Mesendoderm (in vitro differentiated cells): ENCODE results near the gene MBD3L2.
"Not testable (repeated sequence)": the region's sequence is repeated elsewhere in the genome, so short reads cannot be mapped to it uniquely, and the experiment has no call there.

Experiments
- DNase-seq: peaks from one replicate; pipeline ENCODE4 v3.0.0; 2013
- H2AK5ac ChIP-seq: 2 replicates; pipeline ENCODE4 v1.6.1; 2013; ENCODE audit warnings: low read length, inconsistent platforms
- H2BK120ac ChIP-seq: 2 replicates; pipeline ENCODE4 v1.6.1; 2013; ENCODE audit warnings: low read depth, mild to moderate bottlenecking, low read length, moderate library complexity, mixed read lengths
- H2BK15ac ChIP-seq: replicated peaks from 2 replicates; pipeline ENCODE4 v1.6.1; 2013; ENCODE audit warnings: low read depth, mild to moderate bottlenecking, moderate library complexity
- H2BK5ac ChIP-seq: 2 replicates; pipeline ENCODE4 v1.6.1; 2013; ENCODE audit warnings: low read length, inconsistent platforms
- H3K18ac ChIP-seq: 2 replicates; pipeline ENCODE4 v1.6.1; 2013; ENCODE audit warnings: mild to moderate bottlenecking, low read length, mixed read lengths
- H3K23ac ChIP-seq: one replicate; pipeline ENCODE4 v1.6.1; 2013; ENCODE audit warnings: low read length
- H3K27ac ChIP-seq: 2 replicates; pipeline ENCODE4 v1.5.1; 2013; ENCODE audit warnings: low read depth, mild to moderate bottlenecking, inconsistent platforms, low read length, moderate library complexity
- H3K27me3 ChIP-seq: 2 replicates; pipeline ENCODE4 v1.6.1; 2013; ENCODE audit warnings: low read length, control low read depth, mild to moderate bottlenecking, inconsistent platforms; ENCODE audit not compliant: insufficient read depth, poor library complexity
- H3K36me3 ChIP-seq: 2 replicates; pipeline ENCODE4 v1.6.1; 2013; ENCODE audit warnings: low read length, inconsistent platforms; ENCODE audit not compliant: control insufficient read depth, insufficient read depth
- H3K4ac ChIP-seq: one replicate; pipeline ENCODE4 v1.6.1; 2013; ENCODE audit warnings: low read depth, mild to moderate bottlenecking, low read length, moderate library complexity
- H3K4me1 ChIP-seq: 2 replicates; pipeline ENCODE4 v1.6.1; 2013; ENCODE audit warnings: low read depth, low read length, inconsistent platforms; ENCODE audit not compliant: control insufficient read depth
- H3K4me2 ChIP-seq: 2 replicates; pipeline ENCODE4 v1.6.1; 2013; ENCODE audit warnings: low read length
- H3K4me3 ChIP-seq: 2 replicates; pipeline ENCODE4 v1.5.1; 2013; ENCODE audit warnings: mild to moderate bottlenecking, low read length
- H3K56ac ChIP-seq: one replicate; pipeline ENCODE4 v1.6.1; 2013; ENCODE audit warnings: low read length
- H3K79me1 ChIP-seq: 2 replicates; pipeline ENCODE4 v1.6.1; 2013; ENCODE audit warnings: low read length, inconsistent platforms
- H3K79me2 ChIP-seq: 2 replicates; pipeline ENCODE4 v1.6.1; 2013; ENCODE audit warnings: mild to moderate bottlenecking, low read length; ENCODE audit not compliant: control insufficient read depth, insufficient read depth
- H3K9ac ChIP-seq: 2 replicates; pipeline ENCODE4 v1.6.1; 2013; ENCODE audit warnings: low read length, inconsistent platforms
- H4K5ac ChIP-seq: one replicate; pipeline ENCODE4 v1.6.1; 2013; ENCODE audit warnings: low read length
- H4K8ac ChIP-seq: one replicate; pipeline ENCODE4 v1.6.1; 2013; ENCODE audit warnings: low read depth, mild to moderate bottlenecking, control low read depth, low read length, moderate library complexity
- WGBS: extraction: QIAGEN DNeasy Blood & Tissue Kit; methylation state at CpG from one replicate; pipeline ENCODE4 v1.1.7; 2013; ENCODE audit warnings: low lambda C conversion rate, missing lambda C conversion rate; ENCODE audit not compliant: insufficient coverage; ENCODE audit errors: extremely low coverage; 5-methylcytosine and 5-hydroxymethylcytosine counted together

Gene MBD3L2

DNA sequence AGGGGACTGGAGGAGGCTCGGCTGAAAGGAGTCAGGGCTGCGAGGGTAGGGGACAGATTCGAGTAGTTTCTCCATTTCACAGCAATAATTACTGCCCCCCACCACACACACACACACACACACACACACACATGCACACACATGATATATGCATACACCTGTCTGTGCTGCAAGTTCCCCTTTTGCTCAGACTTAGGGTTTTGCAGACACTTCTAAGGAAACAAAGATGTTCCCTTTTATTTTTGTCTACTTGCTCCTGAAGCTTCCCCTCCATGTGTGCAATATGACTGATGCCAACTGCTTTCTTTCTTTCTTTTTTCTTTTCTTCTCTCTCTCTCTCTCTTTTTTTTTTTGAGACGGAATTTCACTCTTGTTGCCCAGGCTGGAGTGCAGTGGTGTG is 41.3 kb upstream of the MBD3L2 start:
- H2AK5ac ChIP-seq, result no peak overlapping the region
- no peak overlapping the region for H3K56ac ChIP-seq
- H3K4me2 ChIP-seq, result no peak overlapping the region
- no peak overlapping the region for H3K27ac ChIP-seq
- H3K79me1 ChIP-seq, result no peaks in the 10 kb centered on the region
- no peak overlapping the region for H3K18ac ChIP-seq
- H2BK120ac ChIP-seq, result no peak overlapping the region
- no peak overlapping the region for H4K5ac ChIP-seq
- H2BK5ac ChIP-seq, result no peak overlapping the region
- no peak for DNase-seq
- H3K27me3 ChIP-seq, result no peaks in the 10 kb centered on the region
- no peak overlapping the region for H3K4me3 ChIP-seq
- H3K79me2 ChIP-seq, result no peaks in the 10 kb centered on the region
- no CpG with 5 or more reads among the region's 4 CpGs for WGBS
- H2BK15ac ChIP-seq, result no peak overlapping the region
- no peak overlapping the region for H4K8ac ChIP-seq
- H3K36me3 ChIP-seq, result no peaks in the 10 kb centered on the region
- H3K4ac ChIP-seq, result no peak overlapping the region
- no peak overlapping the region for H3K9ac ChIP-seq
- no peak overlapping the region for H3K23ac ChIP-seq
- no peaks in the 10 kb centered on the region for H3K4me1 ChIP-seq

DNA sequence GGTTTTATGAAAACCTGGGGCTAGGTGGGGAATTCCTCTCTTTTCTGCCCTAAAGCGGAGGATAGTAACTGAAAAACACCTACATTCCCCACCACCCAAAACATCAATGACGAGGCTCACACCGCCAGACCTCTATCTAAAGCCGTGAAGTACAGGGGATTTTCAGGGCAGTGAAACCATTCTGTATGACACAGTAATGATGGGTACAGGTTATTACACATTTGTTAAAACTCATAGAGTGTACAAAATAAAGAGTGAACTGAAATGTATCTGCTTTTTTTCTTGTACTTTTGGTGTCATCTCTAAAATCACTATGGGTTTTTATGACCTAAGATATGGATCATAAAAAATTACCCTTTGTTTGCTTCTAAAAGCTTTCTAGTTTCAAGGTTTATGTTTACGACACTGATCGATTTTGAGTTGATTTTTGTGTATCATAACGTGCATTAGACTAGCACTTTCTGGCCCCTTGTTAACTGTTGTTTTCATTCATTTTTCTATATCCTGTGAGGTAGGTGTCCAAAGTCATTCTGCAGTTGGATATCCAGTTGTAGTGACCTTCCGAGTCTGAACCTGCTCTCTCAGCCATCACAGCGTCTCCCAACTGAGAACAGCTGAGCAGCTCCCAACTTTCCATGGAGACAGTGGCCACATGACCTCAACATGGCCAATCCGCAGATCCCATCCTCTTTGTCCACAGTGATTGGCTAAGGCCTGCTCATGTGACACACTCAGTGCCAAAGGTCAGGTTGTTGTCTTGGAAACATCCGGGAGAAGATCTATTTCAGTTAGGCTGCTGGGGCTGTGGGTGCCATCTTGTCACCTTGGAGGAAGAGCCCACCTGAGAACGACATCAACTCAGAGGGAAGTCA is 38.2 kb upstream of the MBD3L2 start:
- H3K27ac ChIP-seq, result no peak overlapping the region
- no peak overlapping the region for H2BK15ac ChIP-seq
- no peaks in the 10 kb centered on the region for H3K79me2 ChIP-seq
- H3K36me3 ChIP-seq, result no peaks in the 10 kb centered on the region
- no peaks in the 10 kb centered on the region for H3K4me1 ChIP-seq
- no peak overlapping the region for H2BK5ac ChIP-seq
- H3K4me2 ChIP-seq, result no peak overlapping the region
- H3K18ac ChIP-seq, result no peak overlapping the region
- no peak overlapping the region for H3K4me3 ChIP-seq
- no peaks in the 10 kb centered on the region for H3K79me1 ChIP-seq
- no peak for DNase-seq
- H3K23ac ChIP-seq, result no peak overlapping the region
- H3K9ac ChIP-seq, result no peak overlapping the region
- WGBS, result no CpG with 5 or more reads among the region's 12 CpGs
- no peak overlapping the region for H3K56ac ChIP-seq
- H2AK5ac ChIP-seq, result no peak overlapping the region
- H2BK120ac ChIP-seq, result no peak overlapping the region
- no peak overlapping the region for H4K5ac ChIP-seq
- H3K27me3 ChIP-seq, result no peaks in the 10 kb centered on the region
- H4K8ac ChIP-seq, result no peak overlapping the region
- no peak overlapping the region for H3K4ac ChIP-seq

DNA sequence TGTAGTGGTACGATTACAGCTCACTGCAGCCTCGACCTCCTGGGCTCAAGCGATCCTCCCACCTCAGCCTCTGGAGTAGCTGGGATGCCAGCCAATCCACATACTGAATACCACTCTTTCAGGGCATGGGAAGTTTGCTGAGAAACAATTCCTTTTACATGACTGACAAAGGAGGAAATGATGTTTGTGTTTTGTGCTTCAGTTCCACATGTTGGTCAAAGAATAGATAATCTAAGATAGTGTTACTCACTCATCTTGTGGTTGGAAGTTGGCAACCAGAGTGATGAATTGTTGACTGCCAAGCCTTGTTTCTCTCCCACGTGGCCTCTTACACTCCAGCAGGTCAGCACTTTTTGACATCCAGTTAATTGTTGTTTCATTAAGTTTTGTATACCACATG is 35.4 kb upstream of the MBD3L2 start:
- Histone ChIP-seq H4K5ac (no peak overlapping the region), H3K9ac (no peak overlapping the region), H3K4me3 (no peak overlapping the region), H3K56ac (no peak overlapping the region), H3K36me3 (no peaks in the 10 kb centered on the region), H2BK120ac (no peak overlapping the region), H3K27ac (no peak overlapping the region), H3K23ac (no peak overlapping the region), H2AK5ac (no peak overlapping the region), H3K4me2 (no peak overlapping the region), H3K4me1 (no peaks in the 10 kb centered on the region), H3K27me3 (no peaks in the 10 kb centered on the region), H2BK5ac (no peak overlapping the region), H4K8ac (no peak overlapping the region), H3K4ac (no peak overlapping the region), H3K79me2 (no peaks in the 10 kb centered on the region), H3K18ac (no peak overlapping the region), H2BK15ac (no peak overlapping the region), H3K79me1 (no peaks in the 10 kb centered on the region)
- no CpG with 5 or more reads among the region's 4 CpGs for WGBS
- DNase-seq, result no peak

DNA sequence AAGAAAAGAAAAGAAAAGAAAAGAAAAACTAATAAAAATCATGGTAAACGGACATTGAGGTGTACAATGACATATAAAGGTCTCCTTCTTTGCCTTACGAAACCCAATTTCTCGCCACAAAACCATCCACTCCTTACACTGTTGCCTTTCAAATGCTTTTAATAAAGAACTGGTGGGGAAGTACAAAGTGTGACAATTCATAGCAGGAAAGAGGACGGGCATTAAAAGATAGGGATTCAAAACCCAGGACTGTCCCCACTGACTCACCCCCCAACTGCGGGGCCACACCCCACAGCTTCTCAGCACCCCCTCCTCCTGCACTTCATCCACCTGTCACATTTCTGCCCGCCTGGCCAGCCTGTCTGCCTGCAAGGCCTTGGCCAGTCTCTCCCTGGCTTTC is 30.3 kb upstream of the MBD3L2 start:
- H4K5ac ChIP-seq, result no peak overlapping the region
- no peak overlapping the region for H3K18ac ChIP-seq
- H3K9ac ChIP-seq, result no peak overlapping the region
- no peaks in the 10 kb centered on the region for H3K79me2 ChIP-seq
- H2BK120ac ChIP-seq, result no peak overlapping the region
- no peaks in the 10 kb centered on the region for H3K36me3 ChIP-seq
- H3K4ac ChIP-seq, result no peak overlapping the region
- no peak overlapping the region for H2AK5ac ChIP-seq
- H2BK15ac ChIP-seq, result no peak overlapping the region
- H3K23ac ChIP-seq, result no peak overlapping the region
- H2BK5ac ChIP-seq, result no peak overlapping the region
- H4K8ac ChIP-seq, result no peak overlapping the region
- H3K79me1 ChIP-seq, result no peaks in the 10 kb centered on the region
- no CpG with 5 or more reads among the region's 6 CpGs for WGBS
- no peak overlapping the region for H3K56ac ChIP-seq
- H3K27me3 ChIP-seq, result no peaks in the 10 kb centered on the region
- DNase-seq, result no peak
- no peaks in the 10 kb centered on the region for H3K4me1 ChIP-seq
- H3K4me3 ChIP-seq, result no peak overlapping the region
- H3K4me2 ChIP-seq, result no peak overlapping the region
- no peak overlapping the region for H3K27ac ChIP-seq

DNA sequence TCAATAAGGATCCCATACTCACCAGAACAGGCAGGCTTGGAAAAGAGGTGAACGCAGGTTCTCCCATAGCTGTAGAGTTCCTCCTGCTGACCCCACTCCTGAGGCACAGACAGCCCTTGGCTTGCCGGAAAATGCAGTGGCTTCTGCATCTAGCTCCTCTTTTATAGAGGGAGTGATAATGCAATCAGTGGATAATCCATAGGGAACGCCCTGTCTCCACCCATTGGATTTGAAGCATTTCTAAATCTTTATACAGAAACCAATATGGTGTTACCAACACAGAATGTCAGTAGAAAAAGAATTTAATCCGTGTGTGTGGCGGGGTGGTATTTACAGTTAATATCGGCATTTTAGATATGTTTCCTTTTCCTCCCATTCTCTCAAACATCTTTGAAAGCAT is 27.8 kb upstream of the MBD3L2 start, which contains the start of gene MBD3L2B:
Gene MBD3L2B (minus strand): TSS at position 101 of the 400 bp plus-strand sequence. CDS start 34 bp downstream, at position 67.
- H3K9ac ChIP-seq, H2BK5ac ChIP-seq, H3K4me3 ChIP-seq, H3K36me3 ChIP-seq, H3K79me1 ChIP-seq, H3K79me2 ChIP-seq, H3K4me1 ChIP-seq, DNase-seq, H3K56ac ChIP-seq, H4K5ac ChIP-seq, H2AK5ac ChIP-seq, H3K23ac ChIP-seq, H3K4ac ChIP-seq, H4K8ac ChIP-seq, H3K27ac ChIP-seq, H3K27me3 ChIP-seq, H2BK15ac ChIP-seq, H2BK120ac ChIP-seq, H3K18ac ChIP-seq, H3K4me2 ChIP-seq: not testable (repeated sequence)
- WGBS, result no CpG with 5 or more reads among the region's 6 CpGs

DNA sequence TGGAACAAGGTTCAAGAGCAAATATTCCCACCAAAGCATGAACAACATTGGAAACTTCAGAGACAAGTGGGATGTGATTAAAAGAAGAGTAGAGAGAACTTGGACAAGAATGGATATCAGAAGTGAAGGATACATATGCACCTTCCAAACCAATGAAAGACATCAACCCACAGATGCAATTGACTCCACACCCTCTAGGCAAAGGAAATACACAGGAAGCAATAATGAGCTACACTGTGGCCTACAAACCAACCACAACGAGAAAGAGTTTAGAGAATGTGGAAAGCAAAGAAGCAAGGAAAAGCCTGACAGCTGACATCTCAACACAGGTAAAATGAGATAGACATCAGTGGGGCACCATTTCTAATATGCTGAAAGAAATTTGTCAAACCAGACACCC is 20.3 kb upstream of the MBD3L2 start:
- no CpG with 5 or more reads among the region's 1 CpG for WGBS
- H3K18ac ChIP-seq, H3K4me2 ChIP-seq, H3K79me1 ChIP-seq, H4K5ac ChIP-seq, H3K4ac ChIP-seq, H3K4me3 ChIP-seq, H2BK120ac ChIP-seq, H3K27me3 ChIP-seq, H2BK5ac ChIP-seq, H2AK5ac ChIP-seq, H3K79me2 ChIP-seq, H3K36me3 ChIP-seq, DNase-seq, H3K23ac ChIP-seq, H3K9ac ChIP-seq, H3K4me1 ChIP-seq, H4K8ac ChIP-seq, H2BK15ac ChIP-seq, H3K56ac ChIP-seq, H3K27ac ChIP-seq: not testable (repeated sequence)
